ENCODE measurements around the gene RDH8. TPM values are rescaled to one million over a fixed set of nuclear protein-coding genes. Genes with fewer than 3 reads are reported as not detected.

The RDH8 gene
- total RNA-seq, 1 experiment from 2014 or later, result not detected

DNA sequence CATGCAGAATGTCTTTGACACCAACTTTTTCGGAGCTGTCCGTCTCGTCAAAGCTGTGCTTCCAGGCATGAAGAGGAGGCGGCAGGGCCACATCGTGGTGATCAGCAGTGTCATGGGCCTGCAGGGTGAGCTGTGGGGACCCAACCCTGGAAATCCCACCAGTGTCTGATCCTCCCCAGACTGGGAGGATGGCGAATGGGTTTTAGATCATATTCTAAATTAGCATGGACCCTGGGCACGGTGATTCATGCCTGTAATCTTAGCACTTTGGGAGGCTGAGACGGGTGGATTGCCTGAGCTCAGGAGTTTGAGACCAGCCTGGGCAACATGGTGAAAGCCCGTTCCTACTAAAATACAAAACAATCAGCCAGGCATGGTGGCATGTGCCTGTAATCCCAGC is 5.5 kb downstream of the RDH8 start:
- Mint-ChIP-seq H3K36me3 (ENCODE audit: insufficient read depth in 1 of 3, low read depth in 3 of 3) (no peaks in the 10 kb centered on the region), H3K4me3 (no peak overlapping the region), H3K27ac (no peak overlapping the region), H3K9me3 (no peaks in the 10 kb centered on the region), H3K27me3 (ENCODE audit: low read depth) (peaks cover 20% of the 10 kb centered on the region), H3K4me1 (no peaks in the 10 kb centered on the region)
- no peak for TF ChIP-seq CTCF (conservative IDR thresholded peaks at IDR 0.05)
- Histone ChIP-seq H3K23ac (ENCODE audit: insufficient read length, low read depth, low read length) (no peak overlapping the region), H2BK15ac (ENCODE audit: low read depth, low read length) (no peak overlapping the region), H3K4me1 (ENCODE audit: insufficient read depth, low read length) (no peaks in the 10 kb centered on the region), H3K18ac (ENCODE audit: insufficient read length, low read depth, low read length) (no peak overlapping the region), H2BK20ac (ENCODE audit: low read depth, low read length, poor library complexity, severe bottlenecking) (no peak overlapping the region), H3K14ac (ENCODE audit: insufficient read depth, low read length) (no peak overlapping the region; the same call in 1 of the 2 replicates), H4K8ac (replicated peaks; ENCODE audit: insufficient read length, low read depth, low read length) (no peak overlapping the region), H2BK5ac (ENCODE audit: insufficient read length, low read length) (no peak overlapping the region), H3K4me2 (ENCODE audit: insufficient read depth, insufficient read length, low read length) (no peak overlapping the region), H3K79me1 (ENCODE audit: insufficient read depth, low read depth, low read length, poor library complexity, severe bottlenecking) (no peaks in the 10 kb centered on the region), H3T11ph (ENCODE audit: low read length) (no peak overlapping the region), H4K20me1 (ENCODE audit: control insufficient read depth, insufficient read depth, insufficient read length) (no peaks in the 10 kb centered on the region), H3K4ac (ENCODE audit: low read depth, low read length) (no peak overlapping the region), H3K27ac (ENCODE audit: insufficient read length, low read depth, low read length) (no peak overlapping the region), H2BK12ac (ENCODE audit: insufficient read length, low read depth, low read length) (no peak overlapping the region), H4K5ac (ENCODE audit: insufficient read length, low read depth, low read length) (no peak overlapping the region), H2AFZ (ENCODE audit: low read length) (no peak overlapping the region), H2BK120ac (ENCODE audit: low read depth, low read length, poor library complexity, severe bottlenecking) (no peak overlapping the region), H3K79me2 (ENCODE audit: insufficient read depth, low read length) (no peaks in the 10 kb centered on the region), H3K9me3 (ENCODE audit: control insufficient read depth, low read depth, low read length) (no peaks in the 10 kb centered on the region), H2AK5ac (ENCODE audit: insufficient read length, low read length) (no peak overlapping the region), H4K91ac (ENCODE audit: insufficient read length, low read depth, low read length) (no peak overlapping the region), H3K9ac (ENCODE audit: extremely low read depth, insufficient read length, low read length) (no peak overlapping the region), H3K23me2 (ENCODE audit: insufficient read length, low read depth, low read length, poor library complexity, severe bottlenecking) (no peaks in the 10 kb centered on the region), H3K56ac (ENCODE audit: insufficient read length, low read depth, low read length) (no peak overlapping the region), H3K27me3 (ENCODE audit: insufficient read depth, low read length) (no peaks in the 10 kb centered on the region; the same call in 1 of the 2 replicates)
- DNase-seq, result no peak
- WGBS (ENCODE audit: extremely low coverage, insufficient read length, low lambda C conversion rate), result no CpG with 5 or more reads among the region's 9 CpGs
